Activated CD4-positive, CD25-positive, alpha-beta regulatory T cell treated with anti-CD3 and anti-CD28 coated beads, Interleukin-2, amount 50 U/mL, for 24 hours (primary cell): Measurements from ENCODE around the gene PCDHGA5.
"Not testable (repeated sequence)": the region's sequence is repeated elsewhere in the genome, so short reads cannot be mapped to it uniquely, and the experiment has no call there.

ENCODE experiments used
- ATAC-seq, 2 donors: fragments of 150-1000 bp; cut with Tn5 transposase; one replicate each; pipeline ENCODE4 v1.10.0; 2021; ENCODE audit warnings: mild to moderate bottlenecking in 1 of 2, moderate library complexity in 1 of 2

Gene PCDHGA5

GRCh38 chr5:141363952-141364660 is at the start of gene PCDHGA5:
PCDHGA5 (plus strand) TSS chr5:141364162; CDS start chr5:141364331, 169 bp downstream.
- ATAC-seq, result no peak

- not testable (repeated sequence) for ATAC-seq
These were observed 47.0 kb upstream of the PCDHGA5 start for GRCh38 chr5:141316963-141317362.

GRCh38 chr5:141319202-141319601 is 44.8 kb upstream of the PCDHGA5 start:
- ATAC-seq, result no peak

- no peak for ATAC-seq
These were observed 44.3 kb upstream of the PCDHGA5 start for GRCh38 chr5:141319699-141320098.

- peak; percentile 93 to 94 for ATAC-seq
These were observed 43.5 kb upstream of the PCDHGA5 start, which contains the start of gene TAF7 for GRCh38 chr5:141320225-141321169. TAF7 (minus strand) TSS chr5:141320784; CDS start chr5:141320044, 740 bp downstream.

GRCh38 chr5:141322261-141322660 is 41.7 kb upstream of the PCDHGA5 start:
- no peak for ATAC-seq

- peak; percentile 94 for ATAC-seq
These were observed 37.7 kb upstream of the PCDHGA5 start for GRCh38 chr5:141326088-141326854.

GRCh38 chr5:141328231-141328630 is 35.7 kb upstream of the PCDHGA5 start:
- ATAC-seq, result no peak

- ATAC-seq, result no peak
These were observed 33.5 kb upstream of the PCDHGA5 start, which contains the start of gene PCDHGA1 for GRCh38 chr5:141330299-141331080. PCDHGA1 (plus strand) TSS chr5:141330514.

GRCh38 chr5:141332571-141332970 is 31.4 kb upstream of the PCDHGA5 start:
- not testable (repeated sequence) for ATAC-seq

GRCh38 chr5:141338538-141339306 is 25.2 kb upstream of the PCDHGA5 start, which contains the start of gene PCDHGA2:
PCDHGA2 (plus strand) TSS chr5:141338760.
- no peak for ATAC-seq

- ATAC-seq, result not testable (repeated sequence)
These were observed 23.1 kb upstream of the PCDHGA5 start for GRCh38 chr5:141340781-141341354.

- no peak for ATAC-seq
These were observed 21.2 kb upstream of the PCDHGA5 start for GRCh38 chr5:141342773-141343172.

- no peak for ATAC-seq
These were observed 20.6 kb upstream of the PCDHGA5 start, which contains the start of gene PCDHGA3 for GRCh38 chr5:141343242-141343952. PCDHGA3 (plus strand) TSS chr5:141343829; CDS start chr5:141344034, 205 bp downstream.

GRCh38 chr5:141343953-141344463 is 20.0 kb upstream of the PCDHGA5 start:
- no peak for ATAC-seq

- no peak for ATAC-seq
These were observed 18.6 kb upstream of the PCDHGA5 start for GRCh38 chr5:141345327-141345726.

GRCh38 chr5:141346017-141346416 is 17.9 kb upstream of the PCDHGA5 start:
- ATAC-seq, result not testable (repeated sequence)

- no peak for ATAC-seq
These were observed 13.9 kb upstream of the PCDHGA5 start, which contains the start of gene PCDHGB1 for GRCh38 chr5:141349917-141350619. PCDHGB1 (plus strand) TSS chr5:141350099; CDS start chr5:141350261, 162 bp downstream.

GRCh38 chr5:141351591-141351990 is 12.4 kb upstream of the PCDHGA5 start:
- no peak for ATAC-seq
